ENCODE data around the gene ZC3H18. TPM values are rescaled to one million over a fixed set of nuclear protein-coding genes. Genes with fewer than 3 reads are reported as not detected.

ZC3H18 gene
- total RNA-seq, 1 donor from 2014 or later: 44.5 TPM

- H3K4me1 ChIP-seq: peaks cover 15% of the 10 kb centered on the region
- intact Hi-C loops (cut with DNase I): no loop called here
- no peak for TF ChIP-seq CTCF (IDR thresholded peaks at IDR 0.05)
- H3K9me3 ChIP-seq: no peaks in the 10 kb centered on the region
- ATAC-seq (no peak), DNase-seq (no peak)
- no peak overlapping the region for H3K4me3 ChIP-seq
- no peak overlapping the region for H3K27ac ChIP-seq
- H3K27me3 ChIP-seq: peaks cover 25% of the 10 kb centered on the region
- peaks cover 17% of the 10 kb centered on the region for H3K36me3 ChIP-seq
These were observed 65.6 kb downstream of the ZC3H18 start for GRCh38 chr16:88635671-88636319.

- intact Hi-C loops (cut with DNase I): no loop called here
- Histone ChIP-seq H3K9me3 (no peaks in the 10 kb centered on the region), H3K27me3 (peaks cover 25% of the 10 kb centered on the region), H3K4me3 (no peak overlapping the region), H3K4me1 (peaks cover 15% of the 10 kb centered on the region), H3K27ac (no peak overlapping the region), H3K36me3 (peaks cover 8% of the 10 kb centered on the region)
- no peak for TF ChIP-seq CTCF (IDR thresholded peaks at IDR 0.05)
- no peak for ATAC-seq
- no peak for DNase-seq
These were observed 66.5 kb downstream of the ZC3H18 start for GRCh38 chr16:88636488-88637265.

- TF ChIP-seq CTCF (IDR thresholded peaks at IDR 0.05): no peak
- Histone ChIP-seq H3K36me3 (no peaks in the 10 kb centered on the region), H3K4me3 (no peak within 1 kb of the TSS), H3K4me1 (peaks cover 15% of the 10 kb centered on the region), H3K27me3 (peaks cover 25% of the 10 kb centered on the region), H3K9me3 (no peaks in the 10 kb centered on the region), H3K27ac (no peak within 1 kb of the TSS)
- ATAC-seq: no peak
- intact Hi-C loops (cut with DNase I): no loop called here
- no peak for DNase-seq
These were observed 68.4 kb downstream of the ZC3H18 start, which contains the start of gene IL17C for GRCh38 chr16:88638323-88639230. Gene IL17C (plus strand): TSS chr16:88638572. CDS start chr16:88638642, 70 bp downstream.

GRCh38 chr16:88639231-88640038, 69.2 kb downstream of the ZC3H18 start:
- no peak overlapping the region for H3K27ac ChIP-seq
- peaks cover 25% of the 10 kb centered on the region for H3K27me3 ChIP-seq
- H3K4me3 ChIP-seq: no peak overlapping the region
- intact Hi-C loops (cut with DNase I): no loop called here
- ATAC-seq (peak; percentile 21), DNase-seq (peak; percentile 85)
- H3K36me3 ChIP-seq: no peaks in the 10 kb centered on the region
- TF ChIP-seq CTCF (IDR thresholded peaks at IDR 0.05): no peak
- H3K9me3 ChIP-seq: no peaks in the 10 kb centered on the region
- H3K4me1 ChIP-seq: peaks cover 10% of the 10 kb centered on the region

- Histone ChIP-seq H3K9me3 (no peaks in the 10 kb centered on the region), H3K4me1 (peaks cover 4% of the 10 kb centered on the region), H3K27ac (no peak overlapping the region), H3K27me3 (peaks cover 25% of the 10 kb centered on the region), H3K36me3 (no peaks in the 10 kb centered on the region), H3K4me3 (no peak overlapping the region)
- no peak for ATAC-seq
- DNase-seq: no peak
- intact Hi-C loops (cut with DNase I): no loop called here
- no peak for TF ChIP-seq CTCF (IDR thresholded peaks at IDR 0.05)
These were observed 69.9 kb downstream of the ZC3H18 start for GRCh38 chr16:88640039-88640495.

Data from upper lobe of right lung (tissue), 1 donor.